ENCODE measurements around the gene PTPRK.

The PTPRK gene

DNA sequence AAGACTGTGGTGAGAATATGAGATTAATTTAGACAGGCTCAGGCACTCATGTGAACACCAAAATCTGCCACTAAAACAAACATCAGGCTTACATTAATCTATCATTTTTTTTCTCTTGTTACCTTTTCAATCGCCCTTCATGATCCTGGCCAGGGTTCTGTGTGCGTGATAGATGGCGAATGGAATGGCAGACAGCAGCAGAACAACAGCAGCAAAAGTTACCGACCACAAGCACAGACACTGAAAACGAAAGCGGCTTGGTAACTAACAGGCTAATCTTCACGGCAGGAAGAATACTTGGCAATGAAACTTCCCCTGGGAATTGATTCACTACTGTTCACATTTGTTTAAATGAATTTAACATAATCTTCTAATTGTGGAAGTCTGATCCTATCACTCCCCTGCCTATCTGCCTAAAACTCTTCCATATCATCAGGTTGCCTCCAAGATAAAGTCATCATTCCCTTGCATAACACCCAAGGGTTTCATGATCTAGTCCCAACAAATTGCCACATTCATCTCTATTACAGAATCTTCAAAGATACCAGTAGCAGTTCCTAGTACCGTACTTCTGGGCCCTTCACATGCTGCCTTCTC, 28.7 kb downstream of the PTPRK start:
- TF ChIP-seq, protein P1, sequence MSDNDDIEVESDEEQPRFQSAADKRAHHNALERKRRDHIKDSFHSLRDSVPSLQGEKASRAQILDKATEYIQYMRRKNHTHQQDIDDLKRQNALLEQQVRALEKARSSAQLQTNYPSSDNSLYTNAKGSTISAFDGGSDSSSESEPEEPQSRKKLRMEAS (IDR thresholded peaks at IDR 0.05) = no peak
- TF ChIP-seq FOXM1 (IDR thresholded peaks at IDR 0.05; ENCODE audit: borderline replicate concordance, low read depth) (no peak), TAF1 (IDR thresholded peaks at IDR 0.05; ENCODE audit: low read depth) (no peak), NFIC (IDR thresholded peaks at IDR 0.05) (no peak), CREB1 (IDR thresholded peaks at IDR 0.05; ENCODE audit: low read depth) (no peak), TEAD4 (IDR thresholded peaks at IDR 0.05) (no peak), RAD21 (IDR thresholded peaks at IDR 0.05; ENCODE audit: low read depth) (no peak), ZBTB7A (IDR thresholded peaks at IDR 0.05; ENCODE audit: low read depth) (no peak), TCF12 (IDR thresholded peaks at IDR 0.05; ENCODE audit: low read depth) (no peak), YY1 (IDR thresholded peaks at IDR 0.05; ENCODE audit: low read depth) (no peak), EP300 (IDR thresholded peaks at IDR 0.05; ENCODE audit: borderline replicate concordance) (no peak), EGR1 (IDR thresholded peaks at IDR 0.05) (no peak), CEBPB (IDR thresholded peaks at IDR 0.05) (no peak)
- TF ChIP-seq, protein P2, sequence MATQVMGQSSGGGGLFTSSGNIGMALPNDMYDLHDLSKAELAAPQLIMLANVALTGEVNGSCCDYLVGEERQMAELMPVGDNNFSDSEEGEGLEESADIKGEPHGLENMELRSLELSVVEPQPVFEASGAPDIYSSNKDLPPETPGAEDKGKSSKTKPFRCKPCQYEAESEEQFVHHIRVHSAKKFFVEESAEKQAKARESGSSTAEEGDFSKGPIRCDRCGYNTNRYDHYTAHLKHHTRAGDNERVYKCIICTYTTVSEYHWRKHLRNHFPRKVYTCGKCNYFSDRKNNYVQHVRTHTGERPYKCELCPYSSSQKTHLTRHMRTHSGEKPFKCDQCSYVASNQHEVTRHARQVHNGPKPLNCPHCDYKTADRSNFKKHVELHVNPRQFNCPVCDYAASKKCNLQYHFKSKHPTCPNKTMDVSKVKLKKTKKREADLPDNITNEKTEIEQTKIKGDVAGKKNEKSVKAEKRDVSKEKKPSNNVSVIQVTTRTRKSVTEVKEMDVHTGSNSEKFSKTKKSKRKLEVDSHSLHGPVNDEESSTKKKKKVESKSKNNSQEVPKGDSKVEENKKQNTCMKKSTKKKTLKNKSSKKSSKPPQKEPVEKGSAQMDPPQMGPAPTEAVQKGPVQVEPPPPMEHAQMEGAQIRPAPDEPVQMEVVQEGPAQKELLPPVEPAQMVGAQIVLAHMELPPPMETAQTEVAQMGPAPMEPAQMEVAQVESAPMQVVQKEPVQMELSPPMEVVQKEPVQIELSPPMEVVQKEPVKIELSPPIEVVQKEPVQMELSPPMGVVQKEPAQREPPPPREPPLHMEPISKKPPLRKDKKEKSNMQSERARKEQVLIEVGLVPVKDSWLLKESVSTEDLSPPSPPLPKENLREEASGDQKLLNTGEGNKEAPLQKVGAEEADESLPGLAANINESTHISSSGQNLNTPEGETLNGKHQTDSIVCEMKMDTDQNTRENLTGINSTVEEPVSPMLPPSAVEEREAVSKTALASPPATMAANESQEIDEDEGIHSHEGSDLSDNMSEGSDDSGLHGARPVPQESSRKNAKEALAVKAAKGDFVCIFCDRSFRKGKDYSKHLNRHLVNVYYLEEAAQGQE (IDR thresholded peaks at IDR 0.05; ENCODE audit: low read depth) = no peak
- TF ChIP-seq, protein P3, sequence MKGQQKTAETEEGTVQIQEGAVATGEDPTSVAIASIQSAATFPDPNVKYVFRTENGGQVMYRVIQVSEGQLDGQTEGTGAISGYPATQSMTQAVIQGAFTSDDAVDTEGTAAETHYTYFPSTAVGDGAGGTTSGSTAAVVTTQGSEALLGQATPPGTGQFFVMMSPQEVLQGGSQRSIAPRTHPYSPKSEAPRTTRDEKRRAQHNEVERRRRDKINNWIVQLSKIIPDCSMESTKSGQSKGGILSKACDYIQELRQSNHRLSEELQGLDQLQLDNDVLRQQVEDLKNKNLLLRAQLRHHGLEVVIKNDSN (IDR thresholded peaks at IDR 0.05) = no peak

DNA sequence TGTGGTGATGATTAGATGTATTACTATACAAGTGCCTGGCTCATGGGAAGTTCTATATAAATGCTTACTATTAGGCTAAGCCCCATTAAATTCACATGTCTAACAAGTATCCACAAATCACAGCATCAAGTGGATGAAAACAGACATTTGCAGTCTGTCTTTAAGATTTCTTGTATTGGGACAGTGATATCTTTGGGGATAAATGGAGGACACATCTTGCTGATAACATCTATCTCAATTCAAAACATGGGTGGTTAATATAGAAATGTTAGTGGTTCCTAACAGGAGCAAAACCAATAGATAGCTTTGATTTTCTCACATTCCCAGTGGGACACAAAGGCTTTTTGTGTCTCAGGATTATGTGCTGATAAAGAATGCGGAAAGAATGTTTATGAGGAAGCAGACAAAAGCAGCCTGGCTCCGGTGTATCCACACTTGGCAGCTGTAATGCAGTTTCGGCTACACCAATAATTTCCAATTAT, 29.3 kb downstream of the PTPRK start:
- TF ChIP-seq TEAD4 (IDR thresholded peaks at IDR 0.05) (0 out of 2 replicates have a peak, but pooled peaks have one; percentile 8), TCF12 (IDR thresholded peaks at IDR 0.05; ENCODE audit: low read depth) (no peak)

DNA sequence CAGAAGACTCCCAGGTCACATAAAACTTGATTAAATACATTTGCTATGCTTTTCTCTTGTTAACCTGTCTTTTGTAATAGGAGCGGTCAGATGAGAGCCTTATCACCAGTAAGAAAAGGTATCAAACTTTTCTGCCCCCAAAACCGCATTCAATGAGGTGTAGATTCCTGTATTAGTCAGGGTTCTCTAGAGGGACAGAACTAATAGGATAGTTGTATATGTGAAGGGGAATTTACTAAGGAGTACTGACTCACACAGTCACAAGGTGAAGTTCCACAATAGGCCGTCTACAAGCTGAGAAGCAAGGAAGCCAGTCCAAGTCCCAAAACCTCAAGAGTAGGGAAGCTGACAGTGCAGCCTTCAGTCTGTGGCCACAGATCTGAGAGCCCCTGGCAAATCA, 32.7 kb downstream of the PTPRK start:
- TF ChIP-seq YY1 (IDR thresholded peaks at IDR 0.05; ENCODE audit: low read depth) (no peak), CREB1 (IDR thresholded peaks at IDR 0.05; ENCODE audit: low read depth) (no peak), TEAD4 (IDR thresholded peaks at IDR 0.05) (no peak), FOXM1 (IDR thresholded peaks at IDR 0.05; ENCODE audit: borderline replicate concordance, low read depth) (no peak), NFIC (IDR thresholded peaks at IDR 0.05) (no peak), TCF12 (IDR thresholded peaks at IDR 0.05; ENCODE audit: low read depth) (no peak), TAF1 (IDR thresholded peaks at IDR 0.05; ENCODE audit: low read depth) (no peak), EP300 (IDR thresholded peaks at IDR 0.05; ENCODE audit: borderline replicate concordance) (no peak), ZBTB7A (IDR thresholded peaks at IDR 0.05; ENCODE audit: low read depth) (no peak), RAD21 (IDR thresholded peaks at IDR 0.05; ENCODE audit: low read depth) (no peak), EGR1 (IDR thresholded peaks at IDR 0.05) (no peak), CEBPB (IDR thresholded peaks at IDR 0.05) (no peak)
- TF ChIP-seq, protein P3 (IDR thresholded peaks at IDR 0.05) = no peak
- TF ChIP-seq, protein P2 (IDR thresholded peaks at IDR 0.05; ENCODE audit: low read depth) = no peak
- TF ChIP-seq, protein P1 (IDR thresholded peaks at IDR 0.05) = no peak

DNA sequence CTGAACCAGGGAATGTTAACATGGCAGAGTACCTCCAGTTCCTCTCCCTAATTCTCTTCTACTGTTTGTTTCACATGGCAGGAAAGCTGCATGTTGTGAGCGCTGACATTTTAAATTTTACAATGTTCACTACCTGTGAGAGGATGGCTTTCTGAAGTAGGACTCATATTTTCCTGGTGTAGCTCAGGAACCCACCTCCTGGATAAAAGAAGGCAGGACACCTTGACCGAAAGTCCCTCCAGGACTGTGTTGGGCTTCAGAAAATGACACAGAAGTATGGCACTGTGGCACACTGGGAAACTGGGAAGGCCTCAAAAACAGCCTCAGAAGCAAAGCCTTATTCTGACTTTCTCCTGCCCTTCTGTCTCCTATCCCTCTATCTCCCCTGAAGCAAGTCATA, 33.3 kb downstream of the PTPRK start:
- TF ChIP-seq TEAD4 (IDR thresholded peaks at IDR 0.05) (no peak), RAD21 (IDR thresholded peaks at IDR 0.05; ENCODE audit: low read depth) (0 out of 2 replicates have a peak, but pooled peaks have one; percentile 27)

DNA sequence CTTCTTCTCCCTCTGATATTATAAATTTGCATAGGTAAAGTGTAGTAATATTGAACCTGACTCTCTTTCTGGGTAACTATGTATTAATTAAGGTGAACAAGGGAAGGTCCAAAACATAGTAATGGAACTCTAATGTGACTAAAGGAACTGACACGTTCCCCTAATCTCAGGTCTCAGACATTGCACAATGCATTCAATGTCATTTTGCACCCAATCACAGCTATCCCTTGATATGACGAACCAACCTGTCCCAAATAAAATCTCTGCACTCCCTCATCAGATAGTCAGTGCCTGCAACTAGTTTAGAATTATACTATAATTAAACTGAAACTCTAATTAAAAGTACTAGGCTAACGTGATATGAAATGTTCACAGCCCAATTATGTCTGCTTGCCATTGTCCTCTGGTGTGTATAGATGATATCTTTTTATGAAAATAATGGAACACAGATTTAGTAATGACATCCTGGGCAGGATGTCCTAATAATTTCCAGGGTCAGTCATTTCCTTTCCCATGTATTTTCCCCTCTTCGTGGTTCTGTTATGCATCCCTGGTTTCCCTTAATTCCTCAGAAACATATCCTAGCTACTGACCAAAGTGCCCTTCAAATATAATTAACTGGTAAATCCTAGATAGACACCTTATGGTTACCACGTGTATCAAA, 36.8 kb downstream of the PTPRK start:
- no peak for TF ChIP-seq EP300 (IDR thresholded peaks at IDR 0.05; ENCODE audit: borderline replicate concordance)
- TF ChIP-seq, protein P2 (IDR thresholded peaks at IDR 0.05; ENCODE audit: low read depth) = no peak
- no peak for TF ChIP-seq TCF12 (IDR thresholded peaks at IDR 0.05; ENCODE audit: low read depth)
- TF ChIP-seq CREB1 (IDR thresholded peaks at IDR 0.05; ENCODE audit: low read depth) = no peak
- TF ChIP-seq EGR1 (IDR thresholded peaks at IDR 0.05) = no peak
- TF ChIP-seq, protein P1 (IDR thresholded peaks at IDR 0.05) = no peak
- TF ChIP-seq FOXM1 (IDR thresholded peaks at IDR 0.05; ENCODE audit: borderline replicate concordance, low read depth) = no peak
- TF ChIP-seq ZBTB7A (IDR thresholded peaks at IDR 0.05; ENCODE audit: low read depth) = no peak
- TF ChIP-seq CEBPB (IDR thresholded peaks at IDR 0.05) = no peak
- TF ChIP-seq, protein P3 (IDR thresholded peaks at IDR 0.05) = no peak

All from Ishikawa (cell line).